Esophagus muscularis mucosa (tissue), 3 donors: ENCODE measurements around the gene CHCHD6.

Experiments
- CTCF ChIP-seq, 3 experiments: fragments of 200-600 bp in 2 of 3; fragments of 450-650 bp in 1 of 3; sonication (generic) in 2 of 3; IDR thresholded peaks; one replicate each; pipeline ENCODE4 v1.5.1; 2017 to 2019; ENCODE audit warnings: antibody characterized with exemption in 3 of 3, mild to moderate bottlenecking in 2 of 3, moderate library complexity in 1 of 3
- POLR2A ChIP-seq: fragments of 450-650 bp; IDR thresholded peaks from one replicate; pipeline ENCODE4 v1.6.1; 2017; ENCODE audit warnings: antibody characterized with exemption, moderate library complexity, mild to moderate bottlenecking, low read depth

GRCh38 chr3:126811530-126811929 is 107.5 kb downstream of the CHCHD6 start:
- no peak for TF ChIP-seq CTCF (IDR thresholded peaks at IDR 0.05)
- no peak for TF ChIP-seq POLR2A
